T-helper 1 cell treated with Interleukin-12 subunit alpha and Interleukin-12 subunit beta and Interleukin-4 antibody, amounts not matched to agents 30 μg/mL and 1 μg/mL, for 36 hours (primary cell): ENCODE measurements around the gene BACH2.
"Not testable (repeated sequence)": the region's sequence is repeated elsewhere in the genome, so short reads cannot be mapped to it uniquely, and the experiment has no call there.

Experiments
- H3K27ac Mint-ChIP-seq: one replicate; pipeline ENCODE4 v1.8.0; 2021; ENCODE audit warnings: mild to moderate bottlenecking, mixed read lengths
- H3K27me3 Mint-ChIP-seq: one replicate; pipeline ENCODE4 v1.8.0; 2021; ENCODE audit warnings: low read depth, mixed read lengths
- H3K36me3 Mint-ChIP-seq: one replicate; pipeline ENCODE4 v1.8.0; 2021; ENCODE audit warnings: low read depth, mixed read lengths
- H3K4me1 Mint-ChIP-seq: one replicate; pipeline ENCODE4 v1.8.0; 2021; ENCODE audit warnings: low read depth, mixed read lengths
- H3K4me3 Mint-ChIP-seq: one replicate; pipeline ENCODE4 v1.8.0; 2021; ENCODE audit warnings: mild to moderate bottlenecking, moderate library complexity, mixed read lengths
- H3K9me3 Mint-ChIP-seq: one replicate; pipeline ENCODE4 v1.8.0; 2021; ENCODE audit warnings: mixed read lengths

Gene BACH2

GRCh38 chr6:90296341-90297114, at the start of gene BACH2:
TSS of gene BACH2 (minus strand) at chr6:90296843. CDS start at chr6:90008844, 287,999 bp downstream.
- Mint-ChIP-seq H3K27ac (peak within 1 kb of the TSS; percentile 86), H3K36me3 (peaks cover 4% of the 10 kb centered on the region), H3K4me3 (peak within 1 kb of the TSS; percentile 85), H3K9me3 (no peaks in the 10 kb centered on the region), H3K27me3 (peaks cover 44% of the 10 kb centered on the region), H3K4me1 (peaks cover 32% of the 10 kb centered on the region)

DNA sequence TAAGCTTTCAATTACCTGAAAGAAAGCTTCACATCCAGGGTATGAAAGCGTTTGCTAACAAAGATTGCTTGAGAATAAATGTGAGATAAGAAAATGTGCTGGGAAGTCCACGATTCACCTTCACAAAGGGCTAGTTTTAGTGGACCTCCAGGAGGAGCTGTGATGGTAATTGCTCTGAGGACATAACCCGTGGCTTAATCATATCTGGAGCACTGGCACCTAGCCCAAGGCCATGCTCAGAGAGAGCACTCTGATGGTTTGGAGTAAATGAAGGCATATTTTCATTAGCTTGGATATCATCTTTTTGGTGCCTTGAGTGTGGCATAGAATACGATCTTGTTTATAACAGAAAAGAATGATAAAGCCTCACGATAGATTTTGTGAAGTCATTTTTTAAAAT, 46.9 kb upstream of the BACH2 start:
- Mint-ChIP-seq H3K27me3 (peaks cover 34% of the 10 kb centered on the region), H3K36me3 (no peaks in the 10 kb centered on the region), H3K9me3 (peaks cover 7% of the 10 kb centered on the region), H3K4me1 (no peaks in the 10 kb centered on the region), H3K27ac (no peak overlapping the region), H3K4me3 (no peak overlapping the region)

DNA sequence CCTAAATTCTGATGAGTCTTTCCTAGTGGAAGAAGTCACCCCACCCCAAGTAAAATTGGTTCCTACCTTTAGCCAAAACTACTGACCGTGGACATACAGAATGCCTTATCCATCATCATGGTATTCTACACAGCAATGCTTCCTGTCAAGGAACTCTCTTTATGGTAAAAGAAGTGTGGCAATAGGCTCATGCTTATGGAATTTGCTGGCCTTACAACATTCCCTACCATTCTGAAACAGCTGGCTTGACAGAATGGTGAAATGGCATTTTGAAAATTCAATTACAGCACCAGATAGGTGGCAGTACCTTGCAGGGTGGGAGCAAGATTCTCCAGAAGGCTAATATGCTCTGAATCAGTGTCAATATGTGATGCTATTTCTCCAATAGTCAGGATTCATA, 41.8 kb upstream of the BACH2 start:
- peaks cover 20% of the 10 kb centered on the region for H3K9me3 Mint-ChIP-seq
- H3K4me1 Mint-ChIP-seq, result no peaks in the 10 kb centered on the region
- no peak overlapping the region for H3K27ac Mint-ChIP-seq
- no peak overlapping the region for H3K4me3 Mint-ChIP-seq
- H3K27me3 Mint-ChIP-seq, result peaks cover 19% of the 10 kb centered on the region
- peaks cover 6% of the 10 kb centered on the region for H3K36me3 Mint-ChIP-seq

GRCh38 chr6:90336388-90336947, 39.8 kb upstream of the BACH2 start:
- Mint-ChIP-seq H3K4me1 (no peaks in the 10 kb centered on the region), H3K9me3 (peaks cover 29% of the 10 kb centered on the region), H3K36me3 (peaks cover 7% of the 10 kb centered on the region), H3K27ac (no peak overlapping the region), H3K4me3 (no peak overlapping the region), H3K27me3 (peaks cover 14% of the 10 kb centered on the region)

DNA sequence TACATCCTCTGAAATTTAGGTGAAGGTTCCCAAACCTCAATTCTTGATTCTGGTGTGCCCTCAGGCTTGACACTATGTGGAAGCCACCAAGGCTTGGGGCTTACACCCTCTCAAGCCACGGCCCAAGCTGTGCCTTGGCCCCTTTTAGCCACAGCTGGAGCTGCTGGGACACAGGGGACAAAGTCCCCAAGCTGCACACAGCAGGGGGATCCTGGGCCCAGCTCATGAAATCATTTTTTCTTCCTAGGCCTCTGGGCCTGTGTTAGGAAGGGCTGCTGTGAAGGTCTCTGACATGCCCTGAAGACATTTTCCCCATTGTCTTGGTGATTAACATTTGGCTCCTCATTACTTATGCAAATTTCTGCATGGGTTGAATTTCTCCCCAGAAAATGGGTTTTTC, 37.3 kb upstream of the BACH2 start:
- Mint-ChIP-seq H3K27ac (no peak overlapping the region), H3K4me3 (no peak overlapping the region), H3K27me3 (peaks cover 6% of the 10 kb centered on the region), H3K36me3 (peaks cover 7% of the 10 kb centered on the region), H3K4me1 (no peaks in the 10 kb centered on the region), H3K9me3 (peaks cover 21% of the 10 kb centered on the region)

GRCh38 chr6:90332978-90333543, 36.4 kb upstream of the BACH2 start:
- not testable (repeated sequence) for H3K4me1 Mint-ChIP-seq, H3K27me3 Mint-ChIP-seq, H3K36me3 Mint-ChIP-seq, H3K4me3 Mint-ChIP-seq, H3K27ac Mint-ChIP-seq
- peaks cover 21% of the 10 kb centered on the region for H3K9me3 Mint-ChIP-seq

DNA sequence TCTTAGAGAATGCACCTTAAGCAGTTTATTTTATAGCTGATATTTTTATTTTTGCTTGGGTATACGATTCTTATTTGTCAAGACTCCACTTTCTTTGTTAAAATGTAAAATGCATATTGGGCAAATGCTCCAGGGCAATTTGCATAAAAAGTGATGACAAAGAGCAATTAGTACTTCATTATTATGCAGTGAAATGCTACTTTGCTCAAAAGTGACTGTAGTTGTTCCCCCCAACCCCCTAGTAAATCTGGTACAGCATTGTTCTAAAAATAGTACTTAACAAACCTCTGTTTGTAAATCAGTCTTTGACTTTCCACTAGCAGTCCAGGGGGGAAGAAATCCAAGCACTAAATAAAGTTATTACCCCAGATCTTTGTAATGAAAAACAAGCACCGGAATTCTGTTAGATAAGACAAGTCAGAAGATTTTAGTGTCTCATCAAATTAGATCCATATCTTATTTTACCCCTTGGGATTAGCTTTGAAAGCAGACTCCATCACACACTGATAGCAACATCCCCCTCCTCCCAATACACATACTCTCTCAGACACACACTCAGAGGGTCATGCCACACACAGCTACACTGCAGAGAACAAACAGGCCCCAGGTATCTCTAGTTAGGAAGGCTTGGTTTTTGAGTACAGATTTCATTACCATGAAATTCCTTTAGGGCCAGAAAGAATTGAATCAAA, 32.9 kb upstream of the BACH2 start:
- Mint-ChIP-seq H3K27ac (no peak overlapping the region), H3K4me1 (no peaks in the 10 kb centered on the region), H3K9me3 (peaks cover 16% of the 10 kb centered on the region), H3K27me3 (no peaks in the 10 kb centered on the region), H3K4me3 (no peak overlapping the region), H3K36me3 (peaks cover 5% of the 10 kb centered on the region)

- H3K36me3 Mint-ChIP-seq, result peaks cover 1% of the 10 kb centered on the region
- H3K4me1 Mint-ChIP-seq, result no peaks in the 10 kb centered on the region
- no peaks in the 10 kb centered on the region for H3K27me3 Mint-ChIP-seq
- no peak overlapping the region for H3K27ac Mint-ChIP-seq
- no peak overlapping the region for H3K4me3 Mint-ChIP-seq
- peaks cover 5% of the 10 kb centered on the region for H3K9me3 Mint-ChIP-seq
These were observed 31.4 kb upstream of the BACH2 start for GRCh38 chr6:90328004-90328403.

GRCh38 chr6:90326404-90327057, 29.9 kb upstream of the BACH2 start:
- no peaks in the 10 kb centered on the region for H3K27me3 Mint-ChIP-seq
- no peaks in the 10 kb centered on the region for H3K36me3 Mint-ChIP-seq
- no peaks in the 10 kb centered on the region for H3K4me1 Mint-ChIP-seq
- H3K4me3 Mint-ChIP-seq, result no peak overlapping the region
- H3K9me3 Mint-ChIP-seq, result no peaks in the 10 kb centered on the region
- no peak overlapping the region for H3K27ac Mint-ChIP-seq

- peaks cover 11% of the 10 kb centered on the region for H3K4me1 Mint-ChIP-seq
- H3K4me3 Mint-ChIP-seq, result no peak overlapping the region
- H3K27me3 Mint-ChIP-seq, result no peaks in the 10 kb centered on the region
- no peak overlapping the region for H3K27ac Mint-ChIP-seq
- H3K36me3 Mint-ChIP-seq, result no peaks in the 10 kb centered on the region
- H3K9me3 Mint-ChIP-seq, result no peaks in the 10 kb centered on the region
These were observed 27.1 kb upstream of the BACH2 start for GRCh38 chr6:90323706-90324105.

DNA sequence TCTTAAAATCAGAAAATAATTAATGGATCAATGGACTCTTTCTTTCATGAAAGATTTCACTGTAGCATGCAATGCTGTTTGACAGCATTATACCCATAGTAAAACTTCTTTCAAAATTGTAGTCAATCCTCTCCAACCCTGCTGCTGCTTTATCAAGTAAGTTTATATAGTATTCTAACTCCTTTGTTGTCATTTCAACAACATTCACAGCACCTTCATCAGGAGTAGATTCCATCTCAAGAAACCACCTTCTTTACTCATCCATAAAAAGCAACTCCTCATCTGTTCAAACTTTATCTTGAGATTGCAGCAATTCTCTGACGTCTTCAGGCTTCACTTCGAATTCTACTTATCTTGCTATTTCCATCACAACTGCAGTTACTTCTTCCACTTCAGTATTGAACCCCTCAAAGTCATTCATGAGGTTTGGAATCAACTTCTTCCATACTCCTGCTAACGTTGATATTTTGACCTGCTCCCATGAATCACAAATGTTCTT, 26.4 kb upstream of the BACH2 start:
- Mint-ChIP-seq H3K27me3 (no peaks in the 10 kb centered on the region), H3K36me3 (no peaks in the 10 kb centered on the region), H3K4me1 (peaks cover 11% of the 10 kb centered on the region), H3K9me3 (no peaks in the 10 kb centered on the region), H3K27ac (no peak overlapping the region), H3K4me3 (no peak overlapping the region)

- Mint-ChIP-seq H3K9me3 (no peaks in the 10 kb centered on the region), H3K36me3 (no peaks in the 10 kb centered on the region), H3K27ac (peak overlapping the region; percentile 11), H3K27me3 (peaks cover 3% of the 10 kb centered on the region), H3K4me3 (no peak overlapping the region), H3K4me1 (peaks cover 11% of the 10 kb centered on the region)
These were observed 23.5 kb upstream of the BACH2 start for GRCh38 chr6:90319979-90320685.

GRCh38 chr6:90319044-90319443, 22.4 kb upstream of the BACH2 start:
- Mint-ChIP-seq H3K4me3 (no peak overlapping the region), H3K36me3 (no peaks in the 10 kb centered on the region), H3K4me1 (peaks cover 11% of the 10 kb centered on the region), H3K27me3 (peaks cover 11% of the 10 kb centered on the region), H3K27ac (no peak overlapping the region), H3K9me3 (no peaks in the 10 kb centered on the region)

- H3K27me3 Mint-ChIP-seq, result peaks cover 18% of the 10 kb centered on the region
- peaks cover 11% of the 10 kb centered on the region for H3K4me1 Mint-ChIP-seq
- H3K4me3 Mint-ChIP-seq, result no peak overlapping the region
- H3K27ac Mint-ChIP-seq, result no peak overlapping the region
- no peaks in the 10 kb centered on the region for H3K36me3 Mint-ChIP-seq
- no peaks in the 10 kb centered on the region for H3K9me3 Mint-ChIP-seq
These were observed 19.3 kb upstream of the BACH2 start for GRCh38 chr6:90315986-90316385.
